GM18907 (cell line): Measurements from ENCODE around the gene RGL3.
A peak's percentile ranks its signal among the peaks of the same experiment; 100 is the strongest.
"Not testable (repeated sequence)": the region's sequence is repeated elsewhere in the genome, so short reads cannot be mapped to it uniquely, and the experiment has no call there.

Experiments
- ATAC-seq: cut with Tn5 transposase; IDR thresholded peaks from one replicate; pipeline ENCODE4 v1.9.1; 2021; ENCODE audit warnings: mild to moderate bottlenecking, moderate library complexity; ENCODE audit not compliant: unreplicated experiment

RGL3 gene

GRCh38 chr19:11364296-11364904 is 54.7 kb downstream of the RGL3 start:
- ATAC-seq: no peak

DNA sequence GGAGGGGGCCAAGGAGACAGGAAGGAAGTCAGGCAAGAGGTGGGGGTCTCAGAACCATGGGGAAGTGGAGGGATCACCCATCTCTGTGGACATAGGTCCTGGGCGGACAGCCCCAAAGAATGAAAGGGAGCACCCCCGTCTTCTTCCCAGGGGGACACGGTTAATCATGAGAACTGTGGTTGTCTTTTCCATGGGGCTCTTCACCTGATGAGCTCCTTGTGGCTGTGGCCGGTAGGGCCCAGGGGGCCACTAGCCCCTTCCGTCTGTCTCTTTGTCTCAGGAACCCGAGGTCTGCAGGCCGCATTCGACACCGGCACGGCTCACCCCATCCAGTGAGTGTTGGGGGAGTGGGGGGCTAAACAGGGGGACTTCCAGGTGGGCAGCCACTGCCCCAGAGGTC is 55.2 kb downstream of the RGL3 start:
- ATAC-seq: no peak

DNA sequence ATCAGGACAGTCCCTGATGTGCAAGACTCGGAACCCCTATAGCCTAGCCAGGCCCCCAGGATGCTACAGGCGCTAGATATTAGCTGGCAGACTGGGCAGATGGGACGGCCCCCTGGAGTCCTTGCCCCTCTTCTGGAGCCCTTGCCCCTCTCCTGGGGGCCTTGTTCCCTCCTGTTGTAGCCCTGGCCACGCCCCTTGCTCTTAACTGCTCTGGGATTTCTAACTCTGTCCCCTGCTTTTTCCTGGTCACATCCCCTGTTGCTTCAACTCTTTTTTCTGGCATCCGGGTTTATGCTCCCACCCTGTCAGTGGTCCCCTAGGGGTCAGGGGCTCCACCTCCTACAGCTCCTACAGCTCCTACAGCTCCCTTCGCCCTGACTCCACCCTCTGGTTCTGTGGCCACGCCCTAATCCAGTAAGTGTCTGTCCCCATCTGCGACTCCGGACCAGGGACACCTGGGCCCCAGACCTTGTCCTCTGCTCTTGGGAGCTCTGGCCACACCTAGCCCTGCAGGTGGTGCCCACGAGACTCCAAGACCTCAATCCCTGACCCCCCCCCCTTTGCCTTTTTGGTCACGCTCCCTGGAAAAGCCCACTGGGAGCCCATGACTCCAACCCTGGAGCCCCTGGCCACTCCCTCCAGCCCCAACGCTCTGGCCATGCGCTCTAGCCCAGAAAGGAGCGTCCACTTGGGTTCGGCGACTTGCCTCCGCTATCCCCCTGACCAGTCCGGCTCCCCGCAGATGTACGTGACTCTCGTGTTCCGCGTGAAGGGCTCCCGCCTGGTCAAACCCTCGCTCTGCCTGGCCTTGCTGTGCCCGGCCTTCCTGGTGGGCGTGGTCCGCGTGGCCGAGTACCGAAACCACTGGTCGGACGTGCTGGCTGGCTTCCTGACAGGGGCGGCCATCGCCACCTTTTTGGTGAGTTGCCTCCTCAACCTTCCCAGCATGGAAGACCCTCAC is 57.1 kb downstream of the RGL3 start:
- no peak for ATAC-seq

GRCh38 chr19:11361037-11361770 is 57.9 kb downstream of the RGL3 start:
- ATAC-seq: no peak

DNA sequence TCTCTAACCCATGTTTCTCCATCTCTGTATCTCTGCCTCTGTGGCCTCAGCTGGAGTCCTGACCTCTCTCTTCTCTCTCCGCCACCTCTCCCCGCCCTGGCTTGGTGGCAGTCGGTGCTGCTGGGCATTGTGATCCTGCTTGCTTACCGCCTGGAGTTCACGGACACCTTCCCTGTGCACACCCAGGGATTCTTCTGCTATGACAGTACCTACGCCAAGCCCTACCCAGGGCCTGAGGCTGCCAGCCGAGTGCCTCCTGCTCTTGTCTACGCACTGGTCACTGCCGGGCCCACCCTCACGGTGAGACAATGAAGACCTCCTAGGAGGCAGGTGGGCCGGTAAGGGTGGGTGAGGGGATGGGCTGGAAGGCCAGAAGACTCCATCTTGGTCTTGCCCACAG is 59.7 kb downstream of the RGL3 start:
- ATAC-seq: no peak

DNA sequence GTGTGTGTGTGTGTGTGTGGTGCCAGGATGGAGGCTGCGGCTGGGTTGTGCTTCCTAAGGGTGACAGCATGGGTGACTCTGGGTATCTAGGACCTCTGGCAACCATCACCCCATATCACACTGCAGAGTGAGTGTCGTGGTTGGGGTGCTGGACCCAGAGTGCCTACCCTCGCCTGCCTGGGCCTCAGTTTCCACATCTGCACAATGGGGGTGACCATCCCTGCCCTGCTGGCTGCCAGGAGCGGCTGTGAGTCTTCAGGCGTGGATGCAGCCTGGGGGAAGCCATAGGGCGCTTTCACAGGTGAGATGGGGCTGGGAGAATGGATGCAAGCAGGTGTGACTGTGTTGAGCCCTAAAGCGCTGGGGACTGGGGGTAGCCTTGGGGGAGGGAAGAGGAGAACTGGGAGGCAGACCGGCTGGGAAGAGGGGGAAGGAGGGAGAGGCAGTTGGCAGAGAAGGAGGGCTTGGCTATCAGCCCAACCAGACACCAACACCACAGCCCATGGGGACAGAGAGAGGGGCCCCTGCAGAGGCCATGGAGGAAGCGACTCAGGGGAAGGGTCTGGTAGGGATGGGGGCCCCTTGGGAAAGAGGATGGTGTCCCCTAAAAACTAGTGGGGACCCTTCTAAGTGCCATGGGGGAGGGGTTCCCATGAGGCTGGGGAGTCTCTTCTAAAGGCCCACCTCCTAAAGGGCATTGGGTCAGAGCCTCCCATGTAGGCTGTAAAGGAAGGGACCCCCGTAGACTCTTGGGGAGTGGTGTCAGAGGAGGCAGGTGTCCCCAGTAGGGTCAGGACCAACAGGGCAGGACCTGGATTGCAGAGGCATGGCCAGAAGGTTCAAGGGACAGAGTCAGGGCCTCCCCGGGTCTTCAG is 62.2 kb downstream of the RGL3 start:
- no peak for ATAC-seq

- ATAC-seq: no peak
Measured at GRCh38 chr19:11356074-11356397, 63.1 kb downstream of the RGL3 start.

GRCh38 chr19:11355160-11356073 is 63.7 kb downstream of the RGL3 start, which contains the start of gene PLPPR2:
PLPPR2 (plus strand) TSS chr19:11355432; CDS start chr19:11357674, 2,242 bp downstream.
- ATAC-seq: no peak

- not testable (repeated sequence) for ATAC-seq
Measured at GRCh38 chr19:11354102-11354501, 65.0 kb downstream of the RGL3 start.

- ATAC-seq: no peak
Measured at GRCh38 chr19:11349171-11349570, 69.9 kb downstream of the RGL3 start.

- no peak for ATAC-seq
Measured at GRCh38 chr19:11347546-11348039, 71.5 kb downstream of the RGL3 start.

- peak; percentile 86 for ATAC-seq
Measured at GRCh38 chr19:11346104-11346940, 72.8 kb downstream of the RGL3 start, which contains the start of the genes CCDC159 and TMEM205. CCDC159 (plus strand) TSS chr19:11346519; CDS start chr19:11346607, 88 bp downstream. TMEM205 (minus strand) TSS chr19:11346268; CDS start chr19:11345619, 649 bp downstream.

- ATAC-seq: no peak
Measured at GRCh38 chr19:11345122-11345803, 73.9 kb downstream of the RGL3 start.
